Muscle of arm (tissue), 14 donors: ENCODE measurements around the gene TXNL1. TPM values are rescaled to one million over a fixed set of nuclear protein-coding genes. Genes with fewer than 3 reads are reported as not detected.
A peak's percentile ranks its signal among the peaks of the same experiment; 100 is the strongest.
"Not testable (repeated sequence)": the region's sequence is repeated elsewhere in the genome, so short reads cannot be mapped to it uniquely, and the experiment has no call there.

Source experiments
- DNase-seq: peaks from one replicate; pipeline ENCODE4 v3.0.0-alpha.2; 2013
- long read RNA-seq, 11 donors: transcript quantifications; one replicate each; lab custom pipeline, GENCODE V29; 2026
- polyA plus RNA-seq, 12 donors: library from polyadenylated mRNA; unstranded; fragments of 120-200 nt; gene quantifications; one replicate each; pipeline ENCODE4 v1.2.1, GENCODE V29; 2013; ENCODE audit not compliant: insufficient read length in 12 of 12

Gene TXNL1
- 100 to 1,000 TPM in 11 of 12 donors, not detected in 1; 110 to 145 (median 125) TPM for polyA plus RNA-seq
- long read RNA-seq, donor 1, full-length matches to known transcripts, result 31 of 83 reads
- long read RNA-seq, donor 1, partial matches to known transcripts, result 52 of 83 reads
- long read RNA-seq, donor 1, other reads (novel, unspliced or antisense), result 0 of 83 reads
- long read RNA-seq, donor 2, full-length matches to known transcripts, result 15 of 58 reads
- long read RNA-seq, donor 2, partial matches to known transcripts, result 43 of 58 reads
- long read RNA-seq, donor 2, other reads (novel, unspliced or antisense), result 0 of 58 reads
- long read RNA-seq, donor 3, full-length matches to known transcripts, result 21 of 35 reads
- long read RNA-seq, donor 3, partial matches to known transcripts, result 14 of 35 reads
- long read RNA-seq, donor 3, other reads (novel, unspliced or antisense), result 0 of 35 reads
- long read RNA-seq, donor 4, full-length matches to known transcripts, result 9 of 15 reads
- long read RNA-seq, donor 4, partial matches to known transcripts, result 0 of 15 reads
- long read RNA-seq, donor 4, other reads (novel, unspliced or antisense), result 6 of 15 reads
- long read RNA-seq, donor 5, full-length matches to known transcripts, result 31 of 73 reads
- long read RNA-seq, donor 5, partial matches to known transcripts, result 42 of 73 reads
- long read RNA-seq, donor 5, other reads (novel, unspliced or antisense), result 0 of 73 reads
- long read RNA-seq, donor 6, full-length matches to known transcripts, result 19 of 36 reads
- long read RNA-seq, donor 6, partial matches to known transcripts, result 8 of 36 reads
- long read RNA-seq, donor 6, other reads (novel, unspliced or antisense), result 9 of 36 reads
- long read RNA-seq, donor 7, full-length matches to known transcripts, result 15 of 29 reads
- long read RNA-seq, donor 7, partial matches to known transcripts, result 14 of 29 reads
- long read RNA-seq, donor 7, other reads (novel, unspliced or antisense), result 0 of 29 reads
- long read RNA-seq, donor 8, full-length matches to known transcripts, result 32 of 58 reads
- long read RNA-seq, donor 8, partial matches to known transcripts, result 26 of 58 reads
- long read RNA-seq, donor 8, other reads (novel, unspliced or antisense), result 0 of 58 reads
- long read RNA-seq, donor 9, full-length matches to known transcripts, result 18 of 35 reads
- long read RNA-seq, donor 9, partial matches to known transcripts, result 17 of 35 reads
- long read RNA-seq, donor 9, other reads (novel, unspliced or antisense), result 0 of 35 reads
- long read RNA-seq, donor 10, full-length matches to known transcripts, result 20 of 49 reads
- long read RNA-seq, donor 10, partial matches to known transcripts, result 22 of 49 reads
- long read RNA-seq, donor 10, other reads (novel, unspliced or antisense), result 7 of 49 reads
- long read RNA-seq, donor 11, full-length matches to known transcripts, result 36 of 62 reads
- long read RNA-seq, donor 11, partial matches to known transcripts, result 26 of 62 reads
- long read RNA-seq, donor 11, other reads (novel, unspliced or antisense), result 0 of 62 reads

GRCh38 chr18:56638232-56639103 lies at the start of gene TXNL1:
TXNL1 (minus strand) TSS chr18:56638592; CDS start chr18:56638440, 152 bp downstream.
- DNase-seq, result peak; percentile 100

DNA sequence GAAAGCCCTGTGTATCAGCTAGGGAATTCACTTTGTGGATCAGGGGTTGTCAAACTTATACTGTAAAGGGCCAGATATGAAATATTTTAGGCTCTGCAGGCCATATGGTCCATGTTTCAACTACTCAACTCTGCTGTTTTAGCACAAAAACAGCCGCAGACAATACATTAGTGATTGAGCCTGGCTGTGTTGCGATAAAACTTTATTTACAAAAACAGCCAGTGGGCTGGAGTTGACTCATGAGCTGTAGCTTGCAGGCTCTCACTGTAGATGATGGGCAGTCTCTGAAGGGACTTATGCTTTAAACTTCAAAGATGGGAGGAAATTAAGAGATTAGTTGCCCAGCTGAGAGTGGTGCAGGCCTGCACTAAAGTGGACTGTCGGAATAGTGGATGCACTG lies 45.9 kb upstream of the TXNL1 start:
- no peak for DNase-seq

DNA sequence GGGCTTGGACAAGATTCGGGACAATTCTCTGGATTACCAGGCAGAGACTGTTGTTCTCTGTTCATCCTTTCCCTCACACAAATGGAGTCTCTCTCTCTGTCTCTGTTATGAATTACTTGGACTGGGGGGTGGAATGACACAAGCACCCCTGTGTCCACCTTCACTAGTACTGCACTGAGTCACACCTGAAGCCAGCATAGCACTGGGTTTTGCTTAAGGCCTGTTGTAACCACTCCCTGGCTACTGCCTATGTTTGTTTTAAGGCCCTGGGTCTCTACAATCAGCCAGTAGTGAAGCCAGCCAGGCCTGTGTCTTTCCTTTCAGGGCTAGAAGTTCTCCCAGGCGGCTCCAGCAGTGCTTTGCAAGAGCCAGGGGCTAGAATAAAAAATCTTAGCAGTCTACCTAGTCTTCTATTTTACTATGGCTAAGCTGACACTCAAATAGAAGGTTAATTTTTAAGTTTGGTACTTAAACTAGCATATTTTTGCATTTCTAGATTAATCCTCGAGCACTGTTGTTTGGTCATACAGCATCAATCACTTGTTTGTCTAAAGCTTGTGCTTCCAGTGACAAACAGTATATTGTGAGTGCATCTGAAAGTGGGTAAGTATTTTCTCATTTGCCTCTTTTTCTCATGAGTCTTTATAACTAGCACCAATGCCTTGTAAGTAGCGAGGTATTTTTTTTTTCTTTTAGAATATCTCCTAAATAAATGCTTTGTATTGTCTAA lies 40.6 kb upstream of the TXNL1 start:
- DNase-seq, result no peak

DNA sequence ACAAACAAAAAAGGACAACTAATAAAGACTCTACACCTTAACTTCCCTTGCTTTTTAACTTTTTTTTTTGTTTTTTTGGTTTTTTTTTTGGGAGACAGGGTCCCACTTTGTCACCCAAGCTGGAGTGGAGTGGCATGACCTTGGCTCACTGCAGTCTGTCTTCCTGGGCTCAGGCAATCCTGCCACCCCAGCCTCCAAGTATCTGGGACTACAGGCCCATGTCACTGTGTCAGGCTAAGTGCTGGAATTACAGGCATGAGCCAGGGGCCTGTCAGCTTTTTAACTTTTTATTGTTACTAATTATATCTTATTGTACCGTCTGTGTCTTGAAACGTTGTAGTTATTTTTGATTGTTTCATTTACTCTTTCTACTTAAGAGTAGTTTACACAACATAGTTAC lies 38.2 kb upstream of the TXNL1 start:
- DNase-seq, result no peak

DNA sequence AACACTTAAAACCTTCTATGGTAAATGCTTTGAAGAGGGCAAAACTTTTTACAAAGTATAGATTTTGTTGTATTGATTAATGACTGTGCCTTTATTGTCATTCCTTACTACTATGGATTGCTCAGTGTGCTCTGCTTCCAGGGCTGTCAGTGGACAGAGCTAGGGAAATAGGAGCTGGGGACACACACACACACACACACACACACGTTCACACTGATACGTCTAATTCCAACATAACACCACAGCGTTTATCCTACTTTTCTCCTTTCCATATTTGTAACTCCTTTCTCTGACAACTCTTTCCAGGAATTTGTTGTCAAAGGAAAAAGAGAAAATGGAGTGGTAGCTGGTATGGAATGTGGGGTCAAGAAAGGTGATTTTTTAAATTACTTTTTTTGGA lies 34.6 kb upstream of the TXNL1 start:
- no peak for DNase-seq

DNA sequence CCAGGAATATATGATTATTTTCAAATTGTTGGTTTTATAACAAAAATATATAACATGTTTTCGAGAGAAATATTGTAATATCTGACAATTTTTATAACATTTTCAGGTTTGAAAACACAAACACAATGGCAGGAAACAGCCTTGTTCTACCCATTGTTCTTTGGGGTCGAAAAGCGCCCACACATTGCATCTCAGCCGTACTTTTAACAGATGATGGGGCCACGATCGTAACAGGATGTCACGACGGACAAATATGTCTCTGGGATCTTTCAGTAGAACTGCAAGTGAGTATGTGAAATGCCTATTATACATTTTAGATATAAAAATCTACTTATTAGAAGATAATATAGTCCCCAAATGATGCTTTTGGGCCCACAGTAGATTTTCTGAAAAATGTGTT lies 34.0 kb upstream of the TXNL1 start:
- no peak for DNase-seq

GRCh38 chr18:56662902-56663301 lies 24.5 kb upstream of the TXNL1 start:
- DNase-seq, result no peak

- DNase-seq, result no peak
These were observed 24.1 kb upstream of the TXNL1 start for GRCh38 chr18:56662502-56662901.

- no peak for DNase-seq
These were observed 23.6 kb upstream of the TXNL1 start for GRCh38 chr18:56662063-56662408.

GRCh38 chr18:56661360-56662062 lies 23.1 kb upstream of the TXNL1 start:
- DNase-seq, result no peak

GRCh38 chr18:56660655-56661054 lies 22.3 kb upstream of the TXNL1 start:
- DNase-seq, result no peak

DNA sequence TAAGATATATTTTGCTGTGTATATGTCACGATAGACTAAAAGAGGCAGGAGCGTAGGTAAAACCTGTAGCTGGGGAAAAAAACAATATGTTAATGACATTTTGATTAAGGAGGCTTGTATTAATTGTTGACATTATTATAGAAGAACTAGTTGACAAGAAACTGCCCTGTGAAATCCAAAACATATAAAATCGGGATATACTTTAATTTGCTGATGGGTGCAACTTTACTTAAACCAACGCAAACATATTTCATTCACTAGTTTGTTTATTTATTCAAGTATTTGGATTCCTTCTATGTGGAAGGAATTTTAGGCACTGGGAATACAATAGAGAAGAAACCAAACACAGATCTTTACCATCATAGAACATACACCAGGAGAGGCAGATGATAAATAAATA lies 20.7 kb upstream of the TXNL1 start:
- DNase-seq, result no peak

DNA sequence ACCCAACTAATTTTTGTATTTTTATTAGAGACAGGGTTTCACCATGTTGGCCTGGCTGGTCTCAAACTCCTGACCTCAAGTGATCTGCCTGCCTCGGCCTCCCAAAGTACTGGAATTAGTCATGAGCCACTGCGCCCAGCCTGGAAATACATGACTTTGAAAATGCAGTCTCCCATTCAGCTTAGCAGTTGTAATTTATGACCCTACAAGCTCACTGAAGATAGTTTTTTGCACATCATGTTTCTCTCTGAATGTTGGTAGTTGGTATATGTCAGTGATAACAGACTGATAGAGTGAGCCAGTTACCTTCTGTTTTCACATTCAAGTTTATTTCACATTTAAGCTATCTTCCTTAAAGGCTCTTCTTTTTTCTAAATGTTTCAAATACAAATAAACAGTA lies 19.9 kb upstream of the TXNL1 start:
- DNase-seq, result no peak

DNA sequence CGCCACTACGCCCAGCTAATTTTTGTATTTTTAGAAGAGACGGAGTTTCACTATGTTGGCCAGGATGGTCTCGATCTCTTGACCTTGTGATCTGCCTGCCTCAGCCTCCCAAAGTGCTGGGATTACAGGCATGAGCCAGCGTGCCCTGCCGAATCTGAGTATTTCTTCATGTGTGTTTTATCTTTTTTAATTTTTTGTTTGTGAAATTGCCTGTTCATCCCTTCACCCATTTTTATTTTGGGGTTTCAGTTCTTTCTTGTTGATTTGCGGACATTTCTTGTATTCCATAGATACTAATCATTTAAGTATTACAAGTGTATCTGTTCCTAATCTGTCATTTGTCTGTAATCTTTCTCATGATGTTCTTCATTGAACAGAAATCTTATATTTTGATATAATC lies 15.9 kb upstream of the TXNL1 start:
- not testable (repeated sequence) for DNase-seq

DNA sequence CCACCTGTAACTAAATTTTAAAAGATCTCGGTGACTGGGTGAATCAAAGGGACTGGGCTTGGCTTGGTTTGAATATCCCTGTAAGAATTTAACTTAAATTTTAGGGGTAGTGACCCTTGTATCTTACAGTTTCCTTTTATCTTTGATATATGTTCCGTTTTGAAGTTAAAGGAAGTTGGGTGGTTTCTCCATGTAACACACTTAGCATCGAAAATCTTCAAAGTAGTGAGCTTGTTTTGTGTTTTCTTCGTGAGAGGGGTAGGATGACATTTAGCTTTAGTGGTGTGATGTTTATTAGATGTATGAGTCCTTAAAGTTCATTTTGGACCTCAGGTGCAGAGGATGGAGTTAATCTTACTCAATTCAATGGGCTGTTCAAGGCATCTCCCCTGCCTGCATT lies 14.4 kb upstream of the TXNL1 start:
- DNase-seq, result no peak

GRCh38 chr18:56651771-56652092 lies 13.3 kb upstream of the TXNL1 start:
- DNase-seq, result no peak

DNA sequence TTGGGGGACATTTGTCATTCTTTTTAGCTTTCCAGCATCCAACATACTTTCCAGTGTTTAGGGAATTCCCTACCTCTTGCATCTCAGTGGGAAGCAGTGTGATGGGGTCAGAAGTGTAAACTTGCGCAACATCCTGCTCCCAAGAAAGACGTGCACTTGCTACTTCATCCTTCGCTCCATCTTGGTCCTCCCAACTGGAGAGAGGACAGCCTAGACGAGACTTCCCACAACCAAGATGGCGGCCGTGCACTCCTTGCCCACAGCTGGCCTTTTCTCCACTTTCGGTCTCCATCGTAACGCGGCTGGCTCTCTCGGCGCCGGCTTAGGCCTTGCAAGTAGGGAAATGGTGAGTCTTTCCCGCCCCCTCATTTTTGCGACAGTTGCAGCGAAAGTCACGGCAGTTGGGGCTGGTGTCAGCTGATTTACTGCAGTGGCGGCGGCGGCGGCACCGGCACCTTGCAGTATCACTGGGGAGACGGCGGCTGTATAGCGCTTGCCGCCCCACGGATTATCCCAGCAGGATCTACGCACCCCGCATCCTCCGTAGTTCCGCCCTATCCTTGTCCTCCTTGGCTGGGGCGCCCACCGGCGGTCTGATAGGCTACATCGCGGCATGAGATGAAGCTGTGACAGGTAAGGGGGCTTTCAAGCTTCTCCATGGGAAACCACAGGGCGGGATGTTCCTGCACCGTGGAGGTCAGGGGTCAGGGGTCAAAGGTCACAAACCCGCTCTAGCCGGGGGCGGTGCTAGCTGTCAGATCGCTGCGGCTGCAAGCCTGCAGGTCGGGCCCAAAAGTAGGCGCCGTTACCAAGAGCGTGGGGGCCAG lies 12.8 kb upstream of the TXNL1 start, which contains the start of gene WDR7:
TSS of gene WDR7 (plus strand) at position 416 of the 827 bp plus-strand sequence. CDS start 21,157 bp downstream, outside the sequence.
- DNase-seq, result peak; percentile 98

- no peak for DNase-seq
These were observed 11.6 kb upstream of the TXNL1 start for GRCh38 chr18:56649996-56650395.
